Measurements from ENCODE around the gene GPC1. TPM values are rescaled to one million over a fixed set of nuclear protein-coding genes. Genes with fewer than 3 reads are reported as not detected.

GPC1 gene
- total and polyA plus RNA-seq, 2 experiments from 2014 or later, result 9.0 to 46.2 TPM

DNA sequence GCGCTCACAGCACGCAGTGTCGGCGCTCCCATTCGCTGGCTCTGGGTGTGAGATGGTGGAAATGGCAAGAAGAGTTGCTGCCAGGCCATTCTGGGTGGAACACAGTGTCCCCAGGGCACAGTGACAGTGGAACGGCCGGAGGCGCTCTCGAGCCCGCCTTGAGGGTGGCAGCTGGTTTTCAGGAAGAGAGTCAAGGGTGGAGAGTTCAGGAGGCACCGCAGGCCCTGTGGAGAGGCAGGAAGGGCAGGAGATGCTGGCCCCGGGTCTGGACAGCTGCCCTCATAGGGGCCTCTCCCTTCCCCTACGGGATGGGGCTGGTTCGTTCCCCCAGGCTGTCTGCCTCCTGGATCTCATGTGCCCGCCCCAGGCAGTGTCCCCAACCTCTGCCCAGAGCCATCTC is 12.5 kb downstream of the GPC1 start (continued):
- TF ChIP-seq, protein P1, sequence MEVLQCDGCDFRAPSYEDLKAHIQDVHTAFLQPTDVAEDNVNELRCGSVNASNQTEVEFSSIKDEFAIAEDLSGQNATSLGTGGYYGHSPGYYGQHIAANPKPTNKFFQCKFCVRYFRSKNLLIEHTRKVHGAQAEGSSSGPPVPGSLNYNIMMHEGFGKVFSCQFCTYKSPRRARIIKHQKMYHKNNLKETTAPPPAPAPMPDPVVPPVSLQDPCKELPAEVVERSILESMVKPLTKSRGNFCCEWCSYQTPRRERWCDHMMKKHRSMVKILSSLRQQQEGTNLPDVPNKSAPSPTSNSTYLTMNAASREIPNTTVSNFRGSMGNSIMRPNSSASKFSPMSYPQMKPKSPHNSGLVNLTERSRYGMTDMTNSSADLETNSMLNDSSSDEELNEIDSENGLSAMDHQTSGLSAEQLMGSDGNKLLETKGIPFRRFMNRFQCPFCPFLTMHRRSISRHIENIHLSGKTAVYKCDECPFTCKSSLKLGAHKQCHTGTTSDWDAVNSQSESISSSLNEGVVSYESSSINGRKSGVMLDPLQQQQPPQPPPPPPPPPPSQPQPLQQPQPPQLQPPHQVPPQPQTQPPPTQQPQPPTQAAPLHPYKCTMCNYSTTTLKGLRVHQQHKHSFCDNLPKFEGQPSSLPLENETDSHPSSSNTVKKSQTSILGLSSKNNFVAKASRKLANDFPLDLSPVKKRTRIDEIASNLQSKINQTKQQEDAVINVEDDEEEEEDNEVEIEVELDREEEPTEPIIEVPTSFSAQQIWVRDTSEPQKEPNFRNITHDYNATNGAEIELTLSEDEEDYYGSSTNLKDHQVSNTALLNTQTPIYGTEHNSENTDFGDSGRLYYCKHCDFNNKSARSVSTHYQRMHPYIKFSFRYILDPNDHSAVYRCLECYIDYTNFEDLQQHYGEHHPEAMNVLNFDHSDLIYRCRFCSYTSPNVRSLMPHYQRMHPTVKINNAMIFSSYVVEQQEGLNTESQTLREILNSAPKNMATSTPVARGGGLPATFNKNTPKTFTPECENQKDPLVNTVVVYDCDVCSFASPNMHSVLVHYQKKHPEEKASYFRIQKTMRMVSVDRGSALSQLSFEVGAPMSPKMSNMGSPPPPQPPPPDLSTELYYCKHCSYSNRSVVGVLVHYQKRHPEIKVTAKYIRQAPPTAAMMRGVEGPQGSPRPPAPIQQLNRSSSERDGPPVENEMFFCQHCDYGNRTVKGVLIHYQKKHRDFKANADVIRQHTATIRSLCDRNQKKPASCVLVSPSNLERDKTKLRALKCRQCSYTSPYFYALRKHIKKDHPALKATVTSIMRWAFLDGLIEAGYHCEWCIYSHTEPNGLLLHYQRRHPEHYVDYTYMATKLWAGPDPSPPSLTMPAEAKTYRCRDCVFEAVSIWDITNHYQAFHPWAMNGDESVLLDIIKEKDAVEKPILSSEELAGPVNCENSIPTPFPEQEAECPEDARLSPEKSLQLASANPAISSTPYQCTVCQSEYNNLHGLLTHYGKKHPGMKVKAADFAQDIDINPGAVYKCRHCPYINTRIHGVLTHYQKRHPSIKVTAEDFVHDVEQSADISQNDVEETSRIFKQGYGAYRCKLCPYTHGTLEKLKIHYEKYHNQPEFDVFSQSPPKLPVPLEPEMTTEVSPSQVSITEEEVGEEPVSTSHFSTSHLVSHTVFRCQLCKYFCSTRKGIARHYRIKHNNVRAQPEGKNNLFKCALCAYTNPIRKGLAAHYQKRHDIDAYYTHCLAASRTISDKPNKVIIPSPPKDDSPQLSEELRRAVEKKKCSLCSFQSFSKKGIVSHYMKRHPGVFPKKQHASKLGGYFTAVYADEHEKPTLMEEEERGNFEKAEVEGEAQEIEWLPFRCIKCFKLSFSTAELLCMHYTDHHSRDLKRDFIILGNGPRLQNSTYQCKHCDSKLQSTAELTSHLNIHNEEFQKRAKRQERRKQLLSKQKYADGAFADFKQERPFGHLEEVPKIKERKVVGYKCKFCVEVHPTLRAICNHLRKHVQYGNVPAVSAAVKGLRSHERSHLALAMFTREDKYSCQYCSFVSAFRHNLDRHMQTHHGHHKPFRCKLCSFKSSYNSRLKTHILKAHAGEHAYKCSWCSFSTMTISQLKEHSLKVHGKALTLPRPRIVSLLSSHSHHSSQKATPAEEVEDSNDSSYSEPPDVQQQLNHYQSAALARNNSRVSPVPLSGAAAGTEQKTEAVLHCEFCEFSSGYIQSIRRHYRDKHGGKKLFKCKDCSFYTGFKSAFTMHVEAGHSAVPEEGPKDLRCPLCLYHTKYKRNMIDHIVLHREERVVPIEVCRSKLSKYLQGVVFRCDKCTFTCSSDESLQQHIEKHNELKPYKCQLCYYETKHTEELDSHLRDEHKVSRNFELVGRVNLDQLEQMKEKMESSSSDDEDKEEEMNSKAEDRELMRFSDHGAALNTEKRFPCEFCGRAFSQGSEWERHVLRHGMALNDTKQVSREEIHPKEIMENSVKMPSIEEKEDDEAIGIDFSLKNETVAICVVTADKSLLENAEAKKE (CRISPR knock-in tag; IDR thresholded peaks at IDR 0.05), result no peak
- TF ChIP-seq ZNF331 (CRISPR knock-in tag; IDR thresholded peaks at IDR 0.05; ENCODE audit: low read depth), result no peak

DNA sequence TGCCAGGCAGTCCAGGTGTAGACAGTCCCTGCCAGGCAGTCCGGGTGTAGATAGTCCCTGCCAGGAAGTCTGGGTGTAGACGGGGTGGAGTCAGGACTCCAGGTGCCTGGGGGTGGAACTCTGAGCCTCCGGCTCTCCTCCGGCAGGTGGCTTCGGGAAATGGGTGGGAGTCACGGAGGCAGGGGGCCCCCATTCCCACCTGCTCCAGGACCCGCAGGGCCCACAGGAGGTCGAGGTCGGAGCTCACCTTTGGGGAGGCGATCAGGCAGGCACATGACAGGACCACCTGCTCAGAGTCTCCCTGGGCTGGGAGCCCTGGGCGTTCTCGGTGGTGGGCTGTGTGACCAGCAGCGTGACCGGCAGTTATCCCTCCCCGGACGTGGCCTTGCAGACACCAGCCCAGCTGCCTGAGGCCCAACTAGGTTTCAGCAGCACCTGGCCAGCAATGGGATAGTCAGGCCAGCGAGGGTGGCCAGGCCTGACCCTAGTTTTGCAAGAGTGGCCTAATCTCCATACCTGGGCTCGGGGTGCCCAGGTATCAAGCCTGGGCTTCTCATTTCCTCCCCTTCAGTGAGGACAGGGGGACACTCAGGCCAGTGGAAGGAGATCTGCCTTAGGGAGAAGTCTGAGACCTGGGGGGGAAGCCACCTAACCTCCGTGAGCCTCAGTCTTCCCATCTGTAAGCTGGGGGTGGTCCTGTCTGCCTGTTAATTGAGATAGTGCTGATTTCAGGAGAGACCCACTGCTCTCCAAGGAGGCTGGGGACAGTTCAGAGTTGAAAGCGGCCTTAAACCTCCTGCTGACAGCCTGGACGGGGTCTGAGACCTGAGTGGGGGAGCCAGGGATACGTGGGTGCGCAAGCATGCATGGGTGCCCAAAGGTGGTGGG is 13.2 kb downstream of the GPC1 start:
- DNase-seq (ENCODE audit: low spot score), result no peak
- no peak for ATAC-seq
- no peak overlapping the region for H2AFZ ChIP-seq
- H3K4me2 ChIP-seq, result no peak overlapping the region
- no peaks in the 10 kb centered on the region for H3K9me2 ChIP-seq (ENCODE audit: insufficient read depth)
- H3K4me1 ChIP-seq (ENCODE audit: insufficient read depth), result no peaks in the 10 kb centered on the region; the same call in 1 of the 2 replicates
- no peak overlapping the region for H3K27ac Mint-ChIP-seq
- H4K20me1 ChIP-seq (replicated peaks; ENCODE audit: insufficient read depth), result peaks cover 14% of the 10 kb centered on the region
- H3K4me3 ChIP-seq, result no peak overlapping the region
- H3K36me3 Mint-ChIP-seq (ENCODE audit: low read depth), result no peaks in the 10 kb centered on the region
- H3K4me1 Mint-ChIP-seq, result peaks cover 18% of the 10 kb centered on the region
- H3K79me2 ChIP-seq (replicated peaks; ENCODE audit: insufficient read depth), result no peaks in the 10 kb centered on the region
- peaks cover 3% of the 10 kb centered on the region; the same call in 1 of the 2 replicates for H3K27me3 ChIP-seq (ENCODE audit: insufficient read depth)
- H3F3A ChIP-seq (replicated peaks; ENCODE audit: low read depth), result no peaks in the 10 kb centered on the region
- no peaks in the 10 kb centered on the region for H3K9me3 Mint-ChIP-seq
- no peak overlapping the region for H3K4me3 Mint-ChIP-seq
- no peaks in the 10 kb centered on the region for H3K36me3 ChIP-seq (ENCODE audit: insufficient read depth)
- peaks cover 9% of the 10 kb centered on the region for H3K27me3 Mint-ChIP-seq (ENCODE audit: insufficient read depth, low read depth, poor library complexity)
- no peak overlapping the region for H3K27ac ChIP-seq (ENCODE audit: low read depth)
- TF ChIP-seq, protein P1 (CRISPR knock-in tag; IDR thresholded peaks at IDR 0.05), result no peak
- TF ChIP-seq, protein P2, sequence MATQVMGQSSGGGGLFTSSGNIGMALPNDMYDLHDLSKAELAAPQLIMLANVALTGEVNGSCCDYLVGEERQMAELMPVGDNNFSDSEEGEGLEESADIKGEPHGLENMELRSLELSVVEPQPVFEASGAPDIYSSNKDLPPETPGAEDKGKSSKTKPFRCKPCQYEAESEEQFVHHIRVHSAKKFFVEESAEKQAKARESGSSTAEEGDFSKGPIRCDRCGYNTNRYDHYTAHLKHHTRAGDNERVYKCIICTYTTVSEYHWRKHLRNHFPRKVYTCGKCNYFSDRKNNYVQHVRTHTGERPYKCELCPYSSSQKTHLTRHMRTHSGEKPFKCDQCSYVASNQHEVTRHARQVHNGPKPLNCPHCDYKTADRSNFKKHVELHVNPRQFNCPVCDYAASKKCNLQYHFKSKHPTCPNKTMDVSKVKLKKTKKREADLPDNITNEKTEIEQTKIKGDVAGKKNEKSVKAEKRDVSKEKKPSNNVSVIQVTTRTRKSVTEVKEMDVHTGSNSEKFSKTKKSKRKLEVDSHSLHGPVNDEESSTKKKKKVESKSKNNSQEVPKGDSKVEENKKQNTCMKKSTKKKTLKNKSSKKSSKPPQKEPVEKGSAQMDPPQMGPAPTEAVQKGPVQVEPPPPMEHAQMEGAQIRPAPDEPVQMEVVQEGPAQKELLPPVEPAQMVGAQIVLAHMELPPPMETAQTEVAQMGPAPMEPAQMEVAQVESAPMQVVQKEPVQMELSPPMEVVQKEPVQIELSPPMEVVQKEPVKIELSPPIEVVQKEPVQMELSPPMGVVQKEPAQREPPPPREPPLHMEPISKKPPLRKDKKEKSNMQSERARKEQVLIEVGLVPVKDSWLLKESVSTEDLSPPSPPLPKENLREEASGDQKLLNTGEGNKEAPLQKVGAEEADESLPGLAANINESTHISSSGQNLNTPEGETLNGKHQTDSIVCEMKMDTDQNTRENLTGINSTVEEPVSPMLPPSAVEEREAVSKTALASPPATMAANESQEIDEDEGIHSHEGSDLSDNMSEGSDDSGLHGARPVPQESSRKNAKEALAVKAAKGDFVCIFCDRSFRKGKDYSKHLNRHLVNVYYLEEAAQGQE (IDR thresholded peaks at IDR 0.05; ENCODE audit: unreplicated experiment), result no peak
